Measurements from ENCODE around the gene UNC13D.

The UNC13D gene

GRCh38 chr17:75832652-75833400, 11.4 kb downstream of the UNC13D start:
- DNase-seq (ENCODE audit: low read depth): no peak
- H3K4me3 ChIP-seq (ENCODE audit: low read length): no peak overlapping the region
- no peak for TF ChIP-seq CTCF (conservative IDR thresholded peaks at IDR 0.05; ENCODE audit: low read depth, low read length)

- DNase-seq (ENCODE audit: low read depth): peak; percentile 97
- no peak overlapping the region for H3K4me3 ChIP-seq (ENCODE audit: low read length)
- no peak for TF ChIP-seq CTCF (conservative IDR thresholded peaks at IDR 0.05; ENCODE audit: low read depth, low read length)
These were observed 12.0 kb downstream of the UNC13D start for GRCh38 chr17:75832164-75832651.

- no peak overlapping the region for H3K4me3 ChIP-seq (ENCODE audit: low read length)
- no peak for TF ChIP-seq CTCF (conservative IDR thresholded peaks at IDR 0.05; ENCODE audit: low read depth, low read length)
These were observed 13.1 kb downstream of the UNC13D start for GRCh38 chr17:75831032-75831571.

GRCh38 chr17:75830164-75831031, 13.8 kb downstream of the UNC13D start:
- no peak for DNase-seq (ENCODE audit: low read depth)
- TF ChIP-seq CTCF (conservative IDR thresholded peaks at IDR 0.05; ENCODE audit: low read depth, low read length): peak; percentile 66
- H3K4me3 ChIP-seq (ENCODE audit: low read length): no peak overlapping the region

More at GRCh38 chr17:75831032-75831571, 13.1 kb downstream of the UNC13D start:
- DNase-seq (ENCODE audit: low read depth): no peak

- no peak for TF ChIP-seq CTCF (conservative IDR thresholded peaks at IDR 0.05; ENCODE audit: low read depth, low read length)
- no peak for DNase-seq (ENCODE audit: low read depth)
- H3K4me3 ChIP-seq (ENCODE audit: low read length): no peak overlapping the region
These were observed 14.5 kb downstream of the UNC13D start for GRCh38 chr17:75829747-75830146.

GRCh38 chr17:75828741-75829140, 15.5 kb downstream of the UNC13D start:
- TF ChIP-seq CTCF (conservative IDR thresholded peaks at IDR 0.05; ENCODE audit: low read depth, low read length): no peak
- no peak overlapping the region for H3K4me3 ChIP-seq (ENCODE audit: low read length)
- DNase-seq (ENCODE audit: low read depth): no peak
